GM13976 (cell line): ENCODE data around the gene DACT2.

ENCODE experiments used
- DNase-seq: peaks from one replicate; pipeline ENCODE4 v3.0.0; 2012; ENCODE audit warnings: low spot score
- CTCF ChIP-seq: IDR thresholded peaks from 2 replicates; pipeline ENCODE4 v1.5.1; 2012; ENCODE audit warnings: borderline replicate concordance, mild to moderate bottlenecking; ENCODE audit not compliant: insufficient read depth; ENCODE audit errors: extremely low read depth, missing control alignments, control extremely low read depth
- in situ Hi-C: fragments of 300-500 bp; cut with MboI; formaldehyde crosslinking; loops from one replicate; pipeline ENCODE4 v1.12.0; 2022; ENCODE audit warnings: low sequenced_read_pairs, mixed read lengths, inconsistent platforms; ENCODE audit not compliant: unreplicated experiment

DACT2 gene

GRCh38 chr6:168348186-168348585 is 28.6 kb upstream of the DACT2 start:
- DNase-seq = no peak
- in situ Hi-C loops = no loop called here
- no peak for TF ChIP-seq CTCF

GRCh38 chr6:168347615-168348014 is 28.0 kb upstream of the DACT2 start:
- no peak for TF ChIP-seq CTCF
- in situ Hi-C loops = no loop called here
- no peak for DNase-seq

- no peak for TF ChIP-seq CTCF
- in situ Hi-C loops = no loop called here
Measured at GRCh38 chr6:168347053-168347452, 27.5 kb upstream of the DACT2 start.

GRCh38 chr6:168345896-168346754 is 26.5 kb upstream of the DACT2 start:
- DNase-seq = no peak
- in situ Hi-C loops = no loop called here
- no peak for TF ChIP-seq CTCF

More at GRCh38 chr6:168347053-168347452, 27.5 kb upstream of the DACT2 start:
- DNase-seq = no peak

- in situ Hi-C loops = no loop called here
- DNase-seq = no peak
- no peak for TF ChIP-seq CTCF
Measured at GRCh38 chr6:168345266-168345665, 25.7 kb upstream of the DACT2 start.

- in situ Hi-C loops = no loop called here
- DNase-seq = no peak
- no peak for TF ChIP-seq CTCF
Measured at GRCh38 chr6:168344338-168344737, 24.8 kb upstream of the DACT2 start.
